Hepatic stellate cell (primary cell): ENCODE measurements around the gene HAT1.
"Not testable (repeated sequence)": the region's sequence is repeated elsewhere in the genome, so short reads cannot be mapped to it uniquely, and the experiment has no call there.

Experiments
- DNase-seq: peaks from one replicate; pipeline ENCODE4 v3.0.0; 2011; ENCODE audit warnings: low spot score

Gene HAT1

GRCh38 chr2:171972329-171972982 lies 50.2 kb downstream of the HAT1 start:
- DNase-seq: no peak

GRCh38 chr2:171979103-171979502 lies 56.8 kb downstream of the HAT1 start:
- no peak for DNase-seq

- not testable (repeated sequence) for DNase-seq
Observed at GRCh38 chr2:171983924-171984323, 61.7 kb downstream of the HAT1 start.

GRCh38 chr2:171985076-171985475 lies 62.8 kb downstream of the HAT1 start:
- no peak for DNase-seq

GRCh38 chr2:171986778-171987177 lies 64.5 kb downstream of the HAT1 start:
- no peak for DNase-seq

GRCh38 chr2:171991027-171991426 lies 68.8 kb downstream of the HAT1 start:
- no peak for DNase-seq

GRCh38 chr2:171995586-171995985 lies 73.3 kb downstream of the HAT1 start:
- no peak for DNase-seq

- no peak for DNase-seq
Observed at GRCh38 chr2:171996021-171996420, 73.8 kb downstream of the HAT1 start.

GRCh38 chr2:171997031-171997430 lies 74.8 kb downstream of the HAT1 start:
- not testable (repeated sequence) for DNase-seq

- no peak for DNase-seq
Observed at GRCh38 chr2:171999161-171999560, 76.9 kb downstream of the HAT1 start.

- peak; percentile 97 for DNase-seq
Observed at GRCh38 chr2:171999604-172000469, 77.6 kb downstream of the HAT1 start, which contains the start of gene METAP1D. Gene METAP1D (plus strand): TSS chr2:171999953. CDS start chr2:171999970, 17 bp downstream.

GRCh38 chr2:172000696-172001361 lies 78.6 kb downstream of the HAT1 start:
- no peak for DNase-seq

- no peak for DNase-seq
Observed at GRCh38 chr2:172007372-172007771, 85.1 kb downstream of the HAT1 start.

GRCh38 chr2:172009823-172010222 lies 87.6 kb downstream of the HAT1 start:
- DNase-seq: no peak

- DNase-seq: no peak
Observed at GRCh38 chr2:172011812-172012575, 89.7 kb downstream of the HAT1 start.

GRCh38 chr2:172012677-172013391 lies 90.6 kb downstream of the HAT1 start:
- DNase-seq: no peak

- DNase-seq: no peak
Observed at GRCh38 chr2:172013396-172013795, 91.1 kb downstream of the HAT1 start.

- DNase-seq: no peak
Observed at GRCh38 chr2:172021074-172021931, 99.0 kb downstream of the HAT1 start.

GRCh38 chr2:172021955-172022354 lies 99.7 kb downstream of the HAT1 start:
- DNase-seq: peak; percentile 68

- no peak for DNase-seq
Observed at GRCh38 chr2:172031536-172031935, 109.3 kb downstream of the HAT1 start.
